GM19025 (cell line): ENCODE results near the gene C9orf72.
"Not testable (repeated sequence)": the region's sequence is repeated elsewhere in the genome, so short reads cannot be mapped to it uniquely, and the experiment has no call there.

ENCODE experiments used
- ATAC-seq: cut with Tn5 transposase; IDR thresholded peaks from one replicate; pipeline ENCODE4 v1.9.1; 2021; ENCODE audit warnings: mild to moderate bottlenecking, low read depth, moderate library complexity; ENCODE audit not compliant: unreplicated experiment

C9orf72 gene

GRCh38 chr9:27519466-27520465 is 53.5 kb downstream of the C9orf72 start:
- no peak for ATAC-seq

- no peak for ATAC-seq
Measured at GRCh38 chr9:27518809-27519208, 54.5 kb downstream of the C9orf72 start.

- ATAC-seq = no peak
Measured at GRCh38 chr9:27518006-27518405, 55.3 kb downstream of the C9orf72 start.

- ATAC-seq = no peak
Measured at GRCh38 chr9:27514551-27514950, 58.7 kb downstream of the C9orf72 start.

GRCh38 chr9:27511771-27512170 is 61.5 kb downstream of the C9orf72 start:
- no peak for ATAC-seq

GRCh38 chr9:27510780-27511179 is 62.5 kb downstream of the C9orf72 start:
- no peak for ATAC-seq

- ATAC-seq = no peak
Measured at GRCh38 chr9:27506981-27507380, 66.3 kb downstream of the C9orf72 start.

- no peak for ATAC-seq
Measured at GRCh38 chr9:27505744-27506161, 67.5 kb downstream of the C9orf72 start.

- ATAC-seq = no peak
Measured at GRCh38 chr9:27504259-27504658, 69.0 kb downstream of the C9orf72 start.

- no peak for ATAC-seq
Measured at GRCh38 chr9:27503623-27504022, 69.7 kb downstream of the C9orf72 start.

GRCh38 chr9:27500902-27501301 is 72.4 kb downstream of the C9orf72 start:
- not testable (repeated sequence) for ATAC-seq

- ATAC-seq = no peak
Measured at GRCh38 chr9:27499451-27499850, 73.8 kb downstream of the C9orf72 start.

GRCh38 chr9:27497883-27498417 is 75.3 kb downstream of the C9orf72 start:
- ATAC-seq = no peak
